ENCODE data around the gene DNAH17.

Gene DNAH17

GRCh38 chr17:78605886-78606285 lies 28.7 kb upstream of the DNAH17 start:
- no peak for DNase-seq (ENCODE audit: low read depth in 2 of 2)

- no peak for DNase-seq (ENCODE audit: low read depth in 2 of 2)
These were observed 28.2 kb upstream of the DNAH17 start for GRCh38 chr17:78605429-78605828.

GRCh38 chr17:78602246-78602645 lies 25.1 kb upstream of the DNAH17 start:
- DNase-seq (ENCODE audit: low read depth in 2 of 2), result no peak

GRCh38 chr17:78601577-78602190 lies 24.5 kb upstream of the DNAH17 start:
- no peak for DNase-seq (ENCODE audit: low read depth in 2 of 2)

- no peak for DNase-seq (ENCODE audit: low read depth in 2 of 2)
These were observed 23.1 kb upstream of the DNAH17 start for GRCh38 chr17:78600181-78600721.

GRCh38 chr17:78599419-78599818 lies 22.2 kb upstream of the DNAH17 start:
- no peak for DNase-seq (ENCODE audit: low read depth in 2 of 2)

GRCh38 chr17:78598013-78598471 lies 20.8 kb upstream of the DNAH17 start:
- no peak for DNase-seq (ENCODE audit: low read depth in 2 of 2)

GRCh38 chr17:78596871-78597764 lies 19.9 kb upstream of the DNAH17 start:
- DNase-seq (ENCODE audit: low read depth in 2 of 2), result no peak

- no peak for DNase-seq (ENCODE audit: low read depth in 2 of 2)
These were observed 18.1 kb upstream of the DNAH17 start for GRCh38 chr17:78595135-78595810.

- no peak for DNase-seq (ENCODE audit: low read depth in 2 of 2)
These were observed 15.8 kb upstream of the DNAH17 start for GRCh38 chr17:78592991-78593329.

- DNase-seq (ENCODE audit: low read depth in 2 of 2), result no peak
These were observed 14.1 kb upstream of the DNAH17 start for GRCh38 chr17:78591263-78591671.

GRCh38 chr17:78589885-78590284 lies 12.7 kb upstream of the DNAH17 start:
- no peak for DNase-seq (ENCODE audit: low read depth in 2 of 2)

GRCh38 chr17:78589031-78589675 lies 12.0 kb upstream of the DNAH17 start:
- no peak for DNase-seq (ENCODE audit: low read depth in 2 of 2)

GRCh38 chr17:78588258-78589030 lies 11.2 kb upstream of the DNAH17 start:
- DNase-seq (ENCODE audit: low read depth in 2 of 2), result no peak

- DNase-seq (ENCODE audit: low read depth in 2 of 2), result no peak
These were observed 7.9 kb upstream of the DNAH17 start for GRCh38 chr17:78585006-78585630.

- DNase-seq (ENCODE audit: low read depth in 2 of 2), result no peak
These were observed 5.9 kb upstream of the DNAH17 start for GRCh38 chr17:78583091-78583490.

- no peak for DNase-seq (ENCODE audit: low read depth in 2 of 2)
These were observed 4.1 kb upstream of the DNAH17 start for GRCh38 chr17:78581304-78581703.

GRCh38 chr17:78580277-78580804 lies 3.1 kb upstream of the DNAH17 start:
- DNase-seq (ENCODE audit: low read depth in 2 of 2), result no peak

GRCh38 chr17:78576389-78577112 lies 645 bp downstream of the DNAH17 start:
- no peak for DNase-seq (ENCODE audit: low read depth in 2 of 2)

GRCh38 chr17:78575899-78576298 lies 1.3 kb downstream of the DNAH17 start:
- DNase-seq (ENCODE audit: low read depth in 2 of 2), result no peak
